Sigmoid colon (tissue), 7 donors: ENCODE data around the gene CPNE1. TPM values are rescaled to one million over a fixed set of nuclear protein-coding genes. Genes with fewer than 3 reads are reported as not detected.
"Not testable (repeated sequence)": the region's sequence is repeated elsewhere in the genome, so short reads cannot be mapped to it uniquely, and the experiment has no call there.

Source experiments
- DNase-seq: peaks from one replicate; pipeline ENCODE4 v3.0.0-alpha.2; 2019
- H3K27ac ChIP-seq, 4 donors: fragments of 200-600 bp; sonication (generic); one replicate each; pipeline ENCODE4 v1.5.1; 2016 to 2019; ENCODE audit warnings: mild to moderate bottlenecking in 1 of 4
- H3K27me3 ChIP-seq, 3 donors: fragments of 200-600 bp; sonication (generic); one replicate each; pipeline ENCODE4 v1.5.1; 2019; ENCODE audit warnings: mild to moderate bottlenecking in 1 of 3
- H3K36me3 ChIP-seq, 4 donors: fragments of 200-600 bp; sonication (generic); one replicate each; pipeline ENCODE4 v1.5.1; 2016 to 2019
- H3K4me1 ChIP-seq, 4 donors: fragments of 200-600 bp; sonication (generic); one replicate each; pipeline ENCODE4 v1.5.1; 2017 to 2019
- H3K4me3 ChIP-seq, 4 donors: fragments of 200-600 bp; sonication (generic); one replicate each; pipeline ENCODE4 v1.5.1; 2017 to 2019; ENCODE audit warnings: mild to moderate bottlenecking in 2 of 4, moderate library complexity in 1 of 4
- H3K9me3 ChIP-seq, 4 donors: fragments of 200-600 bp in 3 of 4; sonication (generic) in 3 of 4; one replicate each; pipeline versions ENCODE4 v1.5.1 to v1.6.1; 2013 to 2019
- CTCF ChIP-seq, 4 experiments: fragments of 450-650 bp in 3 of 4; fragments of 200-600 bp in 1 of 4; IDR thresholded peaks; one replicate each; pipeline ENCODE4 v1.5.1; 2016 to 2019; ENCODE audit warnings: antibody characterized with exemption in 4 of 4, mild to moderate bottlenecking in 3 of 4, moderate library complexity in 2 of 4
- EP300 ChIP-seq, 4 donors: sonication (generic); formaldehyde crosslinking; IDR thresholded peaks; one replicate each; pipeline ENCODE4 v1.6.1; 2017; ENCODE audit warnings: antibody characterized with exemption in 4 of 4
- POLR2A ChIP-seq, 2 donors: fragments of 450-650 bp; IDR thresholded peaks; one replicate each; pipeline ENCODE4 v1.6.1; 2016; ENCODE audit warnings: antibody characterized with exemption in 2 of 2, mild to moderate bottlenecking in 2 of 2, moderate library complexity in 2 of 2
- POLR2AphosphoS5 ChIP-seq, 4 donors: sonication (generic); formaldehyde crosslinking; IDR thresholded peaks; one replicate each; pipeline ENCODE4 v1.6.1; 2017; ENCODE audit warnings: antibody characterized with exemption in 4 of 4
- WGBS, 2 donors: extraction: QIAGEN DNeasy Blood & Tissue Kit; methylation state at CpG; one replicate each; pipeline ENCODE4 v1.1.7; 2013; 5-methylcytosine and 5-hydroxymethylcytosine counted together
- intact Hi-C: fragments of 100-400 bp; cut with DNase I; formaldehyde crosslinking; loops from one replicate; pipeline ENCODE4 v1.15.1; 2023
- polyA plus RNA-seq, 3 donors: library from polyadenylated mRNA; stranded (reverse); fragments of 200-250 nt; gene quantifications; one replicate each; pipeline ENCODE4 v1.2.3, GENCODE V29; 2013
- total RNA-seq, 4 donors: library from RNA; depleted of rRNA; stranded (reverse); fragments of >200 nt; gene quantifications; one replicate each; pipeline ENCODE4 v1.1.0, GENCODE V29; 2016
- donor health status: healthy with polysubstance abuse.
- donor health status: Bipolar disorder and iron deficiency.
- donor health status: healthy.

Gene CPNE1
- total RNA-seq (100 to 1,000 TPM in 2 of 4 donors, 10 to 100 TPM in 2; 56.5 to 156 (median 90.1) TPM), polyA plus RNA-seq (100 to 1,000 TPM in 1 of 3 donors, 10 to 100 TPM in 2; 71.5 to 118 (median 76.8) TPM)

GRCh38 chr20:35664466-35665206 lies at the start of gene CPNE1, which contains the start of gene RBM12:
Gene CPNE1 (minus strand): TSS chr20:35664900. CDS start chr20:35632923, 31,977 bp downstream.
Gene RBM12 (minus strand): TSS chr20:35664900. CDS start chr20:35655322, 9,578 bp downstream.
- TF ChIP-seq CTCF (IDR thresholded peaks at IDR 0.05) (no peak), POLR2A (IDR thresholded peaks at IDR 0.05) (peak; percentile 93), POLR2AphosphoS5 (IDR thresholded peaks at IDR 0.05) (peak; percentile 98 to 99 (median 98)), EP300 (IDR thresholded peaks at IDR 0.05) (peak in 1 of 4 donors; percentile 43)
- intact Hi-C loops = loop anchor here (1.0 to 10.0 kb wide), 3 partner anchors 47 to 120 kb away; partner anchors contain the start of gene ERGIC3
- DNase-seq = peak; percentile 97
- Histone ChIP-seq H3K9me3 (no peaks in the 10 kb centered on the region), H3K4me3 (peak within 1 kb of the TSS; percentile 67 to 95 (median 70)), H3K27me3 (no peaks in the 10 kb centered on the region), H3K27ac (peak within 1 kb of the TSS; percentile 94 to 99 (median 95)), H3K36me3 (peaks cover 0 to 16% (median 9%) of the 10 kb centered on the region in 4 donors), H3K4me1 (peaks cover 0 to 43% (median 34%) of the 10 kb centered on the region in 4 donors)
- 0% methylated on average over 61 of the region's 61 CpGs for WGBS, 2 donors

GRCh38 chr20:35714127-35714526 lies 49.4 kb upstream of the CPNE1 start:
- intact Hi-C loops = no loop called here
- Histone ChIP-seq H3K27me3 (no peaks in the 10 kb centered on the region), H3K9me3 (no peaks in the 10 kb centered on the region), H3K27ac (no peak overlapping the region), H3K4me3 (no peak overlapping the region), H3K36me3 (peaks cover 31 to 99% (median 76%) of the 10 kb centered on the region in 4 donors), H3K4me1 (peaks cover 0 to 27% (median 21%) of the 10 kb centered on the region in 4 donors)
- TF ChIP-seq POLR2AphosphoS5 (IDR thresholded peaks at IDR 0.05) (no peak), EP300 (IDR thresholded peaks at IDR 0.05) (no peak), POLR2A (IDR thresholded peaks at IDR 0.05) (no peak), CTCF (IDR thresholded peaks at IDR 0.05) (no peak)
- WGBS, 2 donors = 77 to 90% methylated on average over 4 of the region's 4 CpGs
- no peak for DNase-seq

GRCh38 chr20:35713120-35713519 lies 48.4 kb upstream of the CPNE1 start:
- intact Hi-C loops, H3K27ac ChIP-seq, H3K4me3 ChIP-seq, H3K27me3 ChIP-seq, DNase-seq, H3K9me3 ChIP-seq: not testable (repeated sequence)
- H3K4me1 ChIP-seq = peaks cover 0 to 35% (median 24%) of the 10 kb centered on the region in 4 donors
- WGBS, 2 donors = 86 to 92% methylated on average over 9 of the region's 9 CpGs
- H3K36me3 ChIP-seq = peaks cover 23 to 99% (median 67%) of the 10 kb centered on the region in 4 donors

- Histone ChIP-seq H3K27me3 (no peaks in the 10 kb centered on the region), H3K27ac (no peak overlapping the region), H3K4me1 (peaks cover 0 to 42% (median 24%) of the 10 kb centered on the region in 4 donors), H3K4me3 (no peak overlapping the region), H3K9me3 (no peaks in the 10 kb centered on the region), H3K36me3 (peaks cover 13 to 99% (median 60%) of the 10 kb centered on the region in 4 donors)
- WGBS, 2 donors = 80% methylated on average over 6 of the region's 6 CpGs
- DNase-seq = no peak
- intact Hi-C loops = no loop called here
- TF ChIP-seq EP300 (IDR thresholded peaks at IDR 0.05) (no peak), POLR2AphosphoS5 (IDR thresholded peaks at IDR 0.05) (no peak), POLR2A (IDR thresholded peaks at IDR 0.05) (no peak), CTCF (IDR thresholded peaks at IDR 0.05) (no peak)
These were observed 47.0 kb upstream of the CPNE1 start for GRCh38 chr20:35711588-35712209.
